Upper lobe of left lung (tissue), 4 donors: ENCODE data around the gene RPS24.
A peak's percentile ranks its signal among the peaks of the same experiment; 100 is the strongest.

Source experiments
- POLR2A ChIP-seq, 4 donors: fragments of 450-650 bp; IDR thresholded peaks; one replicate each; pipeline ENCODE4 v1.5.1; 2016 to 2017; ENCODE audit warnings: antibody characterized with exemption in 4 of 4, mild to moderate bottlenecking in 2 of 4
- POLR2AphosphoS5 ChIP-seq, 2 donors: sonication (generic); formaldehyde crosslinking; IDR thresholded peaks; one replicate each; pipeline ENCODE4 v1.5.1; 2017; ENCODE audit warnings: antibody characterized with exemption in 2 of 2
- TF ChIP-seq, protein P1 (sequence below), 6 experiments: fragments of 450-650 bp in 4 of 6; fragments of 200-600 bp in 2 of 6; sonication (generic) in 2 of 6; IDR thresholded peaks; one replicate each; pipeline ENCODE4 v1.5.1; 2016 to 2019; ENCODE audit warnings: antibody characterized with exemption in 6 of 6

DNA sequence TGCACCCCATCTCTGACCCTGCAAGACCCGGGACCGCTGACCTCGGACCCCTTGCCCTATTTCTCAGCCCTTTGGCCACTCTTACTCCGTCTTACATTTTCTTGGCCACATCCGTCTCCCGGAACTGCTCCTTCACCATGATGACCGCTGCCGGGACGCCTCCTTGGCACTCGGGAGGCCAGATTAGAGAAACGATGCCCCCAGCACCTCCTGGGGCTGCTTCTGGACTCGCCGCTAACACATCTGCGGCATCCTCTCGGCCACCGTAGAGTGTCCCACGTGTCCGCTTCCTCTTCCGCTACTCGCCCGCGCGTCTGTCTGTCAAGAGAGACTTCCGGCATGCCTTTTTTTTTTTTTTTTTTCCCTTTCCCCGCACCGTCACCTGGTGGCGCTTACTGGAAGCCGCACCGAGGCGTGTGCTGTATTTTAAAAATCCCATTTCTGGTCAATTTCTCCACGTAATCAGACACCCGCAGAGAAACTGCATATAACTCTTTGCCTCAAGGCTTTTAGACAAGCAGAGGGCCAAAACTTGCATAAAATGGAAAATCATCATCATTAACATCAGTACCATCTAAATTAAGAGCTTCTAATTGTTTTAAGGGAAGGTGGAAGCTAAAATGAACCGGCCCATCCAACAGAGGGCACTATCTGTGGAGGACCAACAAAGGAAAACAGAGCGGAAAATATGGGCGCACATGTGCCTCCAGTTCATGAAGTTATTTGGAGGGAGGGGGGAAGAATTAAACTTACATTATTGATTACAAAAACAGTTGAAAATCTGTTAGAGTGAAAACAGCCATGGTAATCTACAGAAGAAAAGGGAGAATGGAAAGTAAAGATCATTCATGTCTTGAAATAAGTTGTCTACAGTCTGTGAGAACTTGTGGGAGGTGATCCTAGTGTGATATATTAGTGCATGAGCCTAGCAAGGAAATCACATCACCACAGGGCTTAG is 4.1 kb upstream of the RPS24 start, which contains the start of gene POLR3A:
- TF ChIP-seq POLR2A (IDR thresholded peaks at IDR 0.05) (peak in 1 of 4 donors; percentile 56), POLR2AphosphoS5 (IDR thresholded peaks at IDR 0.05) (peak; percentile 89 to 93)
- TF ChIP-seq, protein P1, sequence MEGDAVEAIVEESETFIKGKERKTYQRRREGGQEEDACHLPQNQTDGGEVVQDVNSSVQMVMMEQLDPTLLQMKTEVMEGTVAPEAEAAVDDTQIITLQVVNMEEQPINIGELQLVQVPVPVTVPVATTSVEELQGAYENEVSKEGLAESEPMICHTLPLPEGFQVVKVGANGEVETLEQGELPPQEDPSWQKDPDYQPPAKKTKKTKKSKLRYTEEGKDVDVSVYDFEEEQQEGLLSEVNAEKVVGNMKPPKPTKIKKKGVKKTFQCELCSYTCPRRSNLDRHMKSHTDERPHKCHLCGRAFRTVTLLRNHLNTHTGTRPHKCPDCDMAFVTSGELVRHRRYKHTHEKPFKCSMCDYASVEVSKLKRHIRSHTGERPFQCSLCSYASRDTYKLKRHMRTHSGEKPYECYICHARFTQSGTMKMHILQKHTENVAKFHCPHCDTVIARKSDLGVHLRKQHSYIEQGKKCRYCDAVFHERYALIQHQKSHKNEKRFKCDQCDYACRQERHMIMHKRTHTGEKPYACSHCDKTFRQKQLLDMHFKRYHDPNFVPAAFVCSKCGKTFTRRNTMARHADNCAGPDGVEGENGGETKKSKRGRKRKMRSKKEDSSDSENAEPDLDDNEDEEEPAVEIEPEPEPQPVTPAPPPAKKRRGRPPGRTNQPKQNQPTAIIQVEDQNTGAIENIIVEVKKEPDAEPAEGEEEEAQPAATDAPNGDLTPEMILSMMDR (IDR thresholded peaks at IDR 0.05), result peak; percentile 30 to 74 (median 62)
